ENCODE results near the gene RPRD1B.
"Not testable (repeated sequence)": the region's sequence is repeated elsewhere in the genome, so short reads cannot be mapped to it uniquely, and the experiment has no call there.

The RPRD1B gene

GRCh38 chr20:38001173-38001875 is 32.2 kb upstream of the RPRD1B start:
- no peak for DNase-seq (ENCODE audit: low read depth in 1 of 2, low spot score in 1 of 2)

GRCh38 chr20:38001981-38002380 is 31.6 kb upstream of the RPRD1B start:
- DNase-seq (ENCODE audit: low read depth in 1 of 2, low spot score in 1 of 2) = no peak

GRCh38 chr20:38002422-38002821 is 31.1 kb upstream of the RPRD1B start:
- no peak for DNase-seq (ENCODE audit: low read depth in 1 of 2, low spot score in 1 of 2)

GRCh38 chr20:38004416-38004815 is 29.1 kb upstream of the RPRD1B start:
- DNase-seq (ENCODE audit: low read depth in 1 of 2, low spot score in 1 of 2) = no peak

- no peak for DNase-seq (ENCODE audit: low read depth in 1 of 2, low spot score in 1 of 2)
Observed at GRCh38 chr20:38005903-38006302, 27.6 kb upstream of the RPRD1B start.

- DNase-seq (ENCODE audit: low read depth in 1 of 2, low spot score in 1 of 2) = no peak
Observed at GRCh38 chr20:38007526-38007925, 26.0 kb upstream of the RPRD1B start.

GRCh38 chr20:38008233-38008944 is 25.2 kb upstream of the RPRD1B start:
- no peak for DNase-seq (ENCODE audit: low read depth in 1 of 2, low spot score in 1 of 2)

- not testable (repeated sequence) for DNase-seq (ENCODE audit: low read depth in 1 of 2, low spot score in 1 of 2)
Observed at GRCh38 chr20:38009416-38009815, 24.1 kb upstream of the RPRD1B start.

- no peak for DNase-seq (ENCODE audit: low read depth in 1 of 2, low spot score in 1 of 2)
Observed at GRCh38 chr20:38011696-38012095, 21.9 kb upstream of the RPRD1B start.

- DNase-seq (ENCODE audit: low read depth in 1 of 2, low spot score in 1 of 2) = no peak
Observed at GRCh38 chr20:38012332-38012731, 21.2 kb upstream of the RPRD1B start.

GRCh38 chr20:38013887-38014286 is 19.7 kb upstream of the RPRD1B start:
- no peak for DNase-seq (ENCODE audit: low read depth in 1 of 2, low spot score in 1 of 2)

GRCh38 chr20:38017959-38018358 is 15.6 kb upstream of the RPRD1B start:
- no peak for DNase-seq (ENCODE audit: low read depth in 1 of 2, low spot score in 1 of 2)

GRCh38 chr20:38018385-38018784 is 15.2 kb upstream of the RPRD1B start:
- no peak for DNase-seq (ENCODE audit: low read depth in 1 of 2, low spot score in 1 of 2)

- no peak for DNase-seq (ENCODE audit: low read depth in 1 of 2, low spot score in 1 of 2)
Observed at GRCh38 chr20:38021087-38021772, 12.3 kb upstream of the RPRD1B start.

- DNase-seq (ENCODE audit: low read depth in 1 of 2, low spot score in 1 of 2) = no peak
Observed at GRCh38 chr20:38023181-38024001, 10.2 kb upstream of the RPRD1B start.

GRCh38 chr20:38024496-38024895 is 9.1 kb upstream of the RPRD1B start:
- DNase-seq (ENCODE audit: low read depth in 1 of 2, low spot score in 1 of 2) = no peak

GRCh38 chr20:38029453-38029852 is 4.1 kb upstream of the RPRD1B start:
- DNase-seq (ENCODE audit: low read depth in 1 of 2, low spot score in 1 of 2) = no peak

- no peak for DNase-seq (ENCODE audit: low read depth in 1 of 2, low spot score in 1 of 2)
Observed at GRCh38 chr20:38031957-38032356, 1.6 kb upstream of the RPRD1B start.

- DNase-seq (ENCODE audit: low read depth in 1 of 2, low spot score in 1 of 2) = no peak
Observed at GRCh38 chr20:38032585-38033329, 789 bp upstream of the RPRD1B start.

- no peak for DNase-seq (ENCODE audit: low read depth in 1 of 2, low spot score in 1 of 2)
Observed at GRCh38 chr20:38034108-38034649, 633 bp downstream of the RPRD1B start.

All from stimulated activated CD4-positive, alpha-beta T cell treated with anti-CD3 and anti-CD28 coated beads, Interleukin-15, amount 100 ng/mL, for 1 hour (primary cell).